Transverse colon (tissue), 4 donors: ENCODE measurements around the gene UBN1.

ENCODE experiments used
- CTCF ChIP-seq, 5 experiments: fragments of 200-600 bp in 3 of 5; fragments of 450-650 bp in 2 of 5; sonication (generic) in 3 of 5; IDR thresholded peaks; 1 replicate in 2 of 5; 2 replicates in 3 of 5; pipeline ENCODE4 v1.5.1; 2016 to 2017; ENCODE audit warnings: antibody characterized with exemption in 5 of 5, inconsistent platforms in 3 of 5, mild to moderate bottlenecking in 2 of 5, moderate library complexity in 1 of 5
- POLR2A ChIP-seq: fragments of 450-650 bp; IDR thresholded peaks from one replicate; pipeline ENCODE4 v1.6.1; 2016; ENCODE audit warnings: antibody characterized with exemption, mild to moderate bottlenecking, moderate library complexity
- POLR2AphosphoS5 ChIP-seq, 3 donors: sonication (generic); formaldehyde crosslinking; IDR thresholded peaks; one replicate each; pipeline ENCODE4 v1.6.1; 2016; ENCODE audit warnings: antibody characterized with exemption in 3 of 3

- no peak for TF ChIP-seq CTCF (IDR thresholded peaks at IDR 0.05)
- no peak for TF ChIP-seq POLR2A
- TF ChIP-seq POLR2AphosphoS5 (IDR thresholded peaks at IDR 0.05): no peak
Measured at GRCh38 chr16:4859190-4859899, 12.1 kb downstream of the UBN1 start.
